Gastrocnemius medialis (tissue), 4 donors: Measurements from ENCODE around the gene BMPER. TPM values are rescaled to one million over a fixed set of nuclear protein-coding genes. Genes with fewer than 3 reads are reported as not detected.
A peak's percentile ranks its signal among the peaks of the same experiment; 100 is the strongest.

ENCODE experiments used
- ATAC-seq, 2 donors: fragments of 150-250 bp; one replicate each; pipeline ENCODE4 v1.9.1; 2016
- DNase-seq, 2 donors: peaks; one replicate each; pipeline ENCODE4 v3.0.0-alpha.2; 2019
- H3K27ac ChIP-seq, 4 donors: fragments of 200-600 bp; sonication (generic); 1 replicate in 1 of 4; 2 replicates in 3 of 4; pipeline ENCODE4 v1.5.1; 2016 to 2018; ENCODE audit warnings: mild to moderate bottlenecking in 2 of 4, moderate library complexity in 1 of 4
- H3K27me3 ChIP-seq, 3 donors: fragments of 200-600 bp; sonication (generic) in 2 of 3; 1 replicate in 1 of 3; 2 replicates in 2 of 3; pipeline versions ENCODE4 v1.5.1 to v1.6.0; 2016 to 2019; ENCODE audit warnings: mild to moderate bottlenecking in 1 of 3, moderate library complexity in 1 of 3
- H3K36me3 ChIP-seq, 2 donors: fragments of 200-600 bp; sonication (generic) in 1 of 2; one replicate each; pipeline ENCODE4 v1.5.1; 2017 to 2018
- H3K4me1 ChIP-seq, 2 donors: fragments of 200-600 bp; sonication (generic) in 1 of 2; one replicate each; pipeline ENCODE4 v1.5.1; 2016 to 2017; ENCODE audit warnings: mild to moderate bottlenecking in 2 of 2
- H3K4me3 ChIP-seq, 4 donors: fragments of 200-600 bp; sonication (generic) in 3 of 4; 1 replicate in 1 of 4; 2 replicates in 3 of 4; pipeline ENCODE4 v1.5.1; 2016 to 2019; ENCODE audit warnings: mild to moderate bottlenecking in 2 of 4
- H3K9me3 ChIP-seq, 3 donors: fragments of 200-600 bp; sonication (generic) in 2 of 3; 1 replicate in 1 of 3; 2 replicates in 2 of 3; pipeline ENCODE4 v1.5.1; 2016 to 2019
- CTCF ChIP-seq, 5 experiments: fragments of 450-650 bp in 3 of 5; fragments of 200-600 bp in 2 of 5; sonication (generic) in 2 of 5; IDR thresholded peaks in 4 of 5; conservative IDR thresholded peaks in 1 of 5; 1 replicate in 4 of 5; 2 replicates in 1 of 5; pipeline ENCODE4 v1.5.1; 2016 to 2019; ENCODE audit warnings: antibody characterized with exemption in 5 of 5, mild to moderate bottlenecking in 3 of 5, moderate library complexity in 3 of 5
- POLR2A ChIP-seq, 2 donors: fragments of 450-650 bp; IDR thresholded peaks; one replicate each; pipeline ENCODE4 v1.6.1; 2017; ENCODE audit warnings: antibody characterized with exemption in 2 of 2, mild to moderate bottlenecking in 2 of 2, moderate library complexity in 2 of 2
- in situ Hi-C, 4 donors: fragments of 200-750 bp; cut with MboI; loops; one replicate each; pipeline versions ENCODE4 v1.15.0 to v1.8.0; 2017; ENCODE audit warnings: low sequenced_read_pairs in 4 of 4
- intact Hi-C: fragments of 100-400 bp; cut with DNase I; formaldehyde crosslinking; loops from one replicate; pipeline ENCODE4 v1.15.1; 2023; ENCODE audit warnings: low total_unique reads
- total RNA-seq, 4 donors: library from RNA; depleted of rRNA; stranded (reverse); fragments of >200 nt; gene quantifications; one replicate each; pipeline versions ENCODE4 v1.1.0 to v1.2.3, GENCODE V29; 2016

The BMPER gene
- total RNA-seq, 4 donors from 2014 or later, result 1.7 to 11.0 (median 4.5) TPM

DNA sequence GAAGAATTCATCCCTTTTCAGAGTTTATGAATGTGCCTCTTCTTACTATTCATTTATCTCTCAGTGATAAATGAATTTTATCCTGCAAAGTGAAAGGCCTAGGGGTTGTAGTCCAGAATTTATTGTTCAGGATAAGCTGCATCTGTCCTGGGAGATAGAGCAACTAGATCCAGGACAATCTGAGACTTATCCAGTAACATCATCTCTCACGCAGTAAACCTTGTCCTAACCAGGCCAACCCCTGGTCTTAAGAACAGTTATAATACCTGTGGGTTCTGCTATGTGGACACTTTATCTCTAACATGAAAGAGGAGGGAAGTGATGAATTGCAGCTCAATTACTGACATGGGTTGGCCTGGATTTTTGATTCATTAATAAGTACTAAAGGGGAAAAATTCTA is 287.6 kb downstream of the BMPER start:
- Histone ChIP-seq H3K4me3 (no peak overlapping the region), H3K27ac (peak overlapping the region in 1 of 4 donors; percentile 32), H3K27me3 (no peaks in the 10 kb centered on the region), H3K36me3 (no peaks in the 10 kb centered on the region), H3K4me1 (peaks cover 9 to 36% of the 10 kb centered on the region in 2 donors), H3K9me3 (no peaks in the 10 kb centered on the region)
- no peak for DNase-seq
- no peak for TF ChIP-seq POLR2A (IDR thresholded peaks at IDR 0.05)
- no peak for TF ChIP-seq CTCF (IDR thresholded peaks at IDR 0.05 in 4 of 5, conservative IDR thresholded peaks at IDR 0.05 in 1 of 5)
- in situ Hi-C loops, result no loop called here
- intact Hi-C loops, result loop anchor here (10.0 kb wide), 1 partner anchor 228 kb away; no protein-coding TSS in a partner anchor
- no peak for ATAC-seq

DNA sequence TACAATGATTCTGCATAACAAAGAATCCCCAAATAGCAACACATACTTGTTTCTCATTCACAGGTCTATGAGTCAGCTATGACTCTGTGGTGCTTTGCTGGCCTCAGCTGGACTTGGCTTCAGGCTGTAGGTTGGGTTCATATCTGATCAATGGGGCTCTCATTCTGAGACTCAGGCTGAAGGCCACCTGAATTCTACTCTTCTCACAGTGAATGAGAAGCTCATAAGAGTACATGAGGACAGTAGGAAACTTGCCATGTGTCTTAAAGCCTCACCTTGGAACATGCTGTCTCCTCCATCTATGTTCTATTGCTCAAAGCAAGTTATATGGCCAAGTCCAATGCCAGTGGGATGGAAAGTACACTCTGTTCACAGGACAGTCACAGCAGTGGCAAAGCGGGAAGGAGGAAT is 292.9 kb downstream of the BMPER start:
- TF ChIP-seq POLR2A (IDR thresholded peaks at IDR 0.05), result no peak
- no peak for TF ChIP-seq CTCF (IDR thresholded peaks at IDR 0.05 in 4 of 5, conservative IDR thresholded peaks at IDR 0.05 in 1 of 5)
- intact Hi-C loops, result loop anchor here (1.0 to 10.0 kb wide), 4 partner anchors 8 to 233 kb away; no protein-coding TSS in a partner anchor
- in situ Hi-C loops, result no loop called here

More for the DNA sequence above, 292.9 kb downstream of the BMPER start:
- peak; percentile 74 to 76 for DNase-seq
- H3K36me3 ChIP-seq, result no peaks in the 10 kb centered on the region
- H3K9me3 ChIP-seq, result no peaks in the 10 kb centered on the region
- no peak overlapping the region for H3K4me3 ChIP-seq
- H3K27ac ChIP-seq, result peak overlapping the region; percentile 80 to 91 (median 82)
- peak; percentile 97 to 99 for ATAC-seq
- no peaks in the 10 kb centered on the region for H3K27me3 ChIP-seq
- H3K4me1 ChIP-seq, result peaks cover 11 to 28% of the 10 kb centered on the region in 2 donors
